Common myeloid progenitor, CD34-positive (primary cell): Measurements from ENCODE around the gene MEGF11.

Experiments
- CTCF ChIA-PET: fragments of 350-600 bp; sonication (Branson Sonifier 250); formaldehyde crosslinking; loops from one replicate; lab custom pipeline; 2021; ENCODE audit warnings: antibody characterized with exemption; lab: Charles Lee
- POLR2A ChIA-PET: fragments of 350-600 bp; sonication (Branson Sonifier 250); formaldehyde crosslinking; loops from one replicate; lab custom pipeline; 2021; ENCODE audit warnings: antibody characterized with exemption; lab: Charles Lee
- DNase-seq, 3 donors: peaks; one replicate each; pipeline versions ENCODE4 v3.0.0 to v3.0.0-alpha.2; 2013
- H3K27ac ChIP-seq, 2 experiments: 1 replicate in 1 of 2; 2 replicates in 1 of 2; pipeline ENCODE4 v1.7.0; 2013; ENCODE audit warnings: inconsistent platforms in 2 of 2, low read length in 2 of 2, mild to moderate bottlenecking in 2 of 2, low read depth in 1 of 2, moderate library complexity in 1 of 2; ENCODE audit not compliant: severe bottlenecking in 2 of 2, insufficient read depth in 1 of 2, poor library complexity in 1 of 2
- H3K27me3 ChIP-seq, 5 experiments: replicated peaks in 2 of 5; 1 replicate in 3 of 5; 2 replicates in 2 of 5; pipeline versions ENCODE4 v1.6.1 to v1.7.0; 2013; ENCODE audit warnings: low read length in 4 of 5, mild to moderate bottlenecking in 2 of 5, moderate library complexity in 2 of 5, inconsistent platforms in 1 of 5; ENCODE audit not compliant: insufficient read depth in 5 of 5, control insufficient read depth in 4 of 5
- H3K36me3 ChIP-seq, 4 experiments: 1 replicate in 2 of 4; 2 replicates in 2 of 4; pipeline versions ENCODE4 v1.6.1 to v1.7.0; 2013; ENCODE audit warnings: low read length in 3 of 4, control low read depth in 1 of 4, mild to moderate bottlenecking in 1 of 4; ENCODE audit not compliant: control insufficient read depth in 4 of 4, insufficient read depth in 4 of 4
- H3K4me1 ChIP-seq, 4 experiments: 1 replicate in 3 of 4; 2 replicates in 1 of 4; pipeline versions ENCODE4 v1.6.1 to v1.7.1; 2013; ENCODE audit warnings: low read length in 3 of 4, mild to moderate bottlenecking in 3 of 4, control low read depth in 1 of 4, inconsistent platforms in 1 of 4, moderate library complexity in 1 of 4; ENCODE audit not compliant: control insufficient read depth in 4 of 4, insufficient read depth in 4 of 4; ENCODE audit errors: control extremely low read depth in 1 of 4
- H3K4me3 ChIP-seq, 7 experiments: 1 replicate in 4 of 7; 2 replicates in 3 of 7; pipeline versions ENCODE4 v1.5.1 to v1.7.0; 2013; ENCODE audit warnings: mild to moderate bottlenecking in 7 of 7, low read length in 6 of 7, moderate library complexity in 6 of 7, inconsistent platforms in 2 of 7, low read depth in 2 of 7, control low read depth in 1 of 7; ENCODE audit not compliant: insufficient read depth in 4 of 7, control insufficient read depth in 1 of 7; ENCODE audit errors: extremely low read depth in 1 of 7
- H3K9me3 ChIP-seq, 5 experiments: 1 replicate in 4 of 5; 2 replicates in 1 of 5; pipeline versions ENCODE4 v1.6.1 to v1.7.1; 2013; ENCODE audit warnings: low read length in 4 of 5, mild to moderate bottlenecking in 2 of 5, inconsistent platforms in 1 of 5, low read depth in 1 of 5, moderate library complexity in 1 of 5; ENCODE audit not compliant: control insufficient read depth in 4 of 5, insufficient read depth in 2 of 5; ENCODE audit errors: control extremely low read depth in 1 of 5
- WGBS: methylation state at CpG from one replicate; pipeline ENCODE4 v1.1.5; 2013; ENCODE audit not compliant: insufficient coverage; 5-methylcytosine and 5-hydroxymethylcytosine counted together

The MEGF11 gene

GRCh38 chr15:66102563-66103292, 150.8 kb downstream of the MEGF11 start:
- no peaks in the 10 kb centered on the region for H3K9me3 ChIP-seq
- POLR2A ChIA-PET = interaction anchor here (0.6 kb wide), 1 partner anchor 72 kb away, joined by 5 read pairs; no protein-coding TSS in a partner anchor
- no peak overlapping the region for H3K4me3 ChIP-seq
- 100% methylated on average over 4 of the region's 5 CpGs for WGBS
- no peak overlapping the region for H3K27ac ChIP-seq
- H3K36me3 ChIP-seq = no peaks in the 10 kb centered on the region
- peaks cover 0 to 13% (median 2%) of the 10 kb centered on the region in 5 experiments for H3K27me3 ChIP-seq
- CTCF ChIA-PET = no interaction called here
- DNase-seq = no peak
- no peaks in the 10 kb centered on the region for H3K4me1 ChIP-seq

DNA sequence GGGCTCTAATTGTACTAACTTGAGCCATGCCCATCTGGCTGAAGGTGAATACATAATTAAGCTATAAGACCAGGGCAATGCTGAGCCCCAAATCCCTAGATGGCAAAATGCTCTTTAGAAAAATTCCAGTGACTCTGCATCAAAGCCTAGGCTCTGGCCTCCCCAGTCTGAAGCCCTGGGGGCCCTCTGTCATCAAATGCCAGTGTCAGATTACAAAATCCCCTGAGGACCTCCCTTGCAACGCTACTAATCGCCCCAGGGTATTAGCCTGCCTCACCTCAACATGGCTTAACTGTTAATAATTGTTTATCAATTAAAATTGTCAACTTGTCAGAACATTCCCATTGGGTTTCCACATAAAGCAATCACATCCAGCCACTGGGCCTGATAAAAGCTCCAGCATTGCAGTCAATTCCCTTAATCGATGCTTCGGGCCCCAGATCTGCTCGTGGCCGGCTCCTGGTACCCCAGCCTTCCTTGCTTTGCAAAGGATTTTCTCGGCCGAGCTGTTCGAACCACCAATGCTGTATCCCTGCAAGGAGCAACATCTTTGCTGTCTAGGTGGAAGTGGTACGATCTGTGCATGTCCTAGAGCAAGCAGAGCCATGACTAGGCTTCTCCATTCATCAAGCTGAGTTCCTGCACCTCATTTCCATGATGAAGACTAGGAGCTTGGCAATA, 151.7 kb downstream of the MEGF11 start:
- Histone ChIP-seq H3K4me3 (no peak overlapping the region), H3K27me3 (peaks cover 0 to 13% (median 3%) of the 10 kb centered on the region in 5 experiments), H3K9me3 (no peaks in the 10 kb centered on the region), H3K27ac (no peak overlapping the region), H3K36me3 (no peaks in the 10 kb centered on the region), H3K4me1 (no peaks in the 10 kb centered on the region)
- ChIA-PET POLR2A (interaction anchor here (0.6 kb wide), 1 partner anchor 73 kb away, joined by 5 read pairs; no protein-coding TSS in a partner anchor), CTCF (no interaction called here)
- 65% methylated on average over 4 of the region's 10 CpGs for WGBS
- DNase-seq = no peak

GRCh38 chr15:66100761-66101160, 152.8 kb downstream of the MEGF11 start:
- ChIA-PET CTCF (no interaction called here), POLR2A (no interaction called here)
- Histone ChIP-seq H3K4me1 (no peaks in the 10 kb centered on the region), H3K27me3 (peaks cover 0 to 15% (median 4%) of the 10 kb centered on the region in 5 experiments), H3K36me3 (no peaks in the 10 kb centered on the region), H3K4me3 (no peak overlapping the region), H3K27ac (no peak overlapping the region), H3K9me3 (no peaks in the 10 kb centered on the region)
- no peak for DNase-seq
- WGBS = 92% methylated on average over 5 of the region's 10 CpGs

DNA sequence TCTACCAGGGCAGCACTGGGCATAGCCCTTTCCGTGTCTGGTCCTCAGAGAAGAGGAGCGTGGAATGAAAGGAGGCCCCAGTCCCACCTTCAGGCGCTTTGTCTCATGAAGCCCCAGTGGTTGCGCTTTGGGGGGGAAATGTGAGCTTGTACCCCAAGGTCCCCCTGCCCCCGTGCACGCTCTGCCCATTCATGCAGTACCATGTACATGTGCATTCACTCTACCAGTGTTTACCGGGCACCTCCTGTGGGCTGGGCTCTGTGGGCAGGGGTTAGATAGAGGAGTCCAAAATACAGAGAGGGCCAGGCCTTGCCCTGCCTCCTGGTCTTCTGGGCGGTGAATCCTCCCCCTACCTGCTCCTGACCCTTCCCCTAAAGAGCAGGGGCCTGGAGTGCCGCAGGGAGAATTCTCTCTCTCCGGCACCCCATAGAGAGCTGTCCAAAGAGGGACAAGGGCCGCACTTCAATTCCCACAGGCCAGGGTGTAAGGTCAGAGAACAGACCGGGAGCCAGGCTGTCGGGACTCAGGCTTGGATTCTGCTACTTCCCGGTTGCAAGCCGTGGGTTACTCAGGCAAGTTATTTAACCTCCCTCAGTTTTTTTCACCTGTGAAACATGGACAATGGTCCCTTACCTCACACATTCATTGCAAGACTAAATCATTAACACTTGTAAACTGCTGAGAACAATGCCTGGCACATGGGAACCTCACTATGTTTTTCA, 153.4 kb downstream of the MEGF11 start:
- H3K36me3 ChIP-seq = no peaks in the 10 kb centered on the region
- POLR2A ChIA-PET = no interaction called here
- H3K27me3 ChIP-seq = peaks cover 0 to 18% (median 6%) of the 10 kb centered on the region in 5 experiments

DNA sequence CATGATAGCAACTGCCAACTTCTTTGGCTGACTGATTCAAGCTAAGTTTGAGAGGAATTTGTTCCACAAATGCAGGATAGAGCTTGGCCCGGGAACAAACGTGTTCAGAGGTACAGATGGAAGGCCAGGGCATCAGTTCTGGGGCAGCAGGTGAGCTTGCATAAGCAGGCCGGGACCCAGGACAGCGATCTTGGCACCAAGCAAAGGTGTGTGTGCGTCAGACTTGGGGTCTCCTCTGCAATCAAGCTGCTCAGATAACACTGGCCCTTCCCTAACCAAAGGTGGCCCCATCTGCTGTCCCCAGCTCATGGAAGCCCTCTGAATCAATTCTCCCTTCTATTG, 155.6 kb downstream of the MEGF11 start:
- no peak overlapping the region for H3K27ac ChIP-seq
- H3K36me3 ChIP-seq = no peaks in the 10 kb centered on the region
- DNase-seq = no peak
- no peaks in the 10 kb centered on the region for H3K9me3 ChIP-seq
- 100% methylated on average over 5 of the region's 5 CpGs for WGBS
- no peak overlapping the region for H3K4me3 ChIP-seq
- no peaks in the 10 kb centered on the region for H3K4me1 ChIP-seq
- POLR2A ChIA-PET = no interaction called here
- CTCF ChIA-PET = interaction anchor here (1.1 kb wide), 1 partner anchor 43 kb away, joined by 3 read pairs; no protein-coding TSS in a partner anchor
- H3K27me3 ChIP-seq = peaks cover 0 to 18% (median 10%) of the 10 kb centered on the region in 5 experiments

More for the DNA sequence above, 153.4 kb downstream of the MEGF11 start:
- CTCF ChIA-PET = no interaction called here
- H3K9me3 ChIP-seq = no peaks in the 10 kb centered on the region
- 88% methylated on average over 11 of the region's 15 CpGs for WGBS
- H3K4me3 ChIP-seq = no peak overlapping the region
- H3K4me1 ChIP-seq = no peaks in the 10 kb centered on the region
- no peak for DNase-seq
- no peak overlapping the region for H3K27ac ChIP-seq

- Histone ChIP-seq H3K4me1 (no peaks in the 10 kb centered on the region), H3K4me3 (no peak overlapping the region), H3K9me3 (no peaks in the 10 kb centered on the region), H3K27ac (no peak overlapping the region), H3K36me3 (no peaks in the 10 kb centered on the region), H3K27me3 (peaks cover 0 to 18% (median 10%) of the 10 kb centered on the region in 5 experiments)
- DNase-seq = no peak
- WGBS = 94% methylated on average over 6 of the region's 15 CpGs
- ChIA-PET POLR2A (no interaction called here), CTCF (interaction anchor here (1.1 kb wide), 1 partner anchor 42 kb away, joined by 3 read pairs; no protein-coding TSS in a partner anchor)
Measured at GRCh38 chr15:66097151-66098021, 156.2 kb downstream of the MEGF11 start.
